Activated CD4-positive, CD25-positive, alpha-beta regulatory T cell treated with anti-CD3 and anti-CD28 coated beads, Interleukin-2, amount 50 U/mL, for 72 hours (primary cell): ENCODE results near the gene PRKAG2.
A peak's percentile ranks its signal among the peaks of the same experiment; 100 is the strongest.
"Not testable (repeated sequence)": the region's sequence is repeated elsewhere in the genome, so short reads cannot be mapped to it uniquely, and the experiment has no call there.

Experiments
- DNase-seq: peaks from one replicate; pipeline ENCODE4 v3.0.0; 2021

Gene PRKAG2

DNA sequence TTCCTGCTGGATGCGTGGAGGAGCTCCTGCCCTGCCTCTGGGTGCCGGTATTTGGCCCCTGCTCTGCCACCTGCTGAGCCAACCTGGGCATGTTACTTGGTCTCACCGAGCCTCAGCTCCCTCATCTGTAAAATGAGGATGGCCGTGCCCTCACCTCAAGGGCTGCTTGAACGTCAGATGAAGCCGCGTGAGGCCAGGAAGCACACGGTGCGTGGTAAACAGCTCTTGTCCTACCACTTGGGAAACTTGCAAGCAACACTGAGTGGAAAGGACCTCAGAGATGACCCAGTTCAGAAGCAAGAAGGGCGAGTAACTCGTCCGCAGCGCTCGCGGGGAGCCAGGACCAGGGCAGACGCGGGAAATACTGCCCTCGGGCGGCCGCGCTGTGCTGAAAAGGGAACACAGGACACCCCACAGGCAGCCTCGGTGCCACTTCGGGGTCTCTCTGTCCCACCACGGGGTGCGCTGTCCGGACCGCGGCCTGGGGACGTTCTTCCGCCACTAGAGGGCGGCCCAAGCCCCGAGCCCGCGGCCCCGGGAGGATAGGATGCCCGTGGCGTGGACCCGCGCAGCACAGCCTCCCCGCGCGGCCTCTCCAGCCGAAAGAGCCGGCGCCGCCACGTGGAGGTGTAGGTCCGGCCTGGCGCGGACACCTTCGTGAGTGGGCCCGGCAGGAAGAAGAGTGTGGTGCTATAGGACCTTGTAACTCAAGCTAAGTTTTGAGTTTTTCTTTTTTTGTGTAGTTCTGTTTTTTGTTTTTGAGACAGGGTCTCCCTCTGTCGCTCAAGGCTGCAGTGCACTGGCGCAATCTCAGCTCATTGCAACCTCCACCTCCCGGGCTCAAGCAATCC lies 94.1 kb downstream of the PRKAG2 start:
- DNase-seq = peak; percentile 78

DNA sequence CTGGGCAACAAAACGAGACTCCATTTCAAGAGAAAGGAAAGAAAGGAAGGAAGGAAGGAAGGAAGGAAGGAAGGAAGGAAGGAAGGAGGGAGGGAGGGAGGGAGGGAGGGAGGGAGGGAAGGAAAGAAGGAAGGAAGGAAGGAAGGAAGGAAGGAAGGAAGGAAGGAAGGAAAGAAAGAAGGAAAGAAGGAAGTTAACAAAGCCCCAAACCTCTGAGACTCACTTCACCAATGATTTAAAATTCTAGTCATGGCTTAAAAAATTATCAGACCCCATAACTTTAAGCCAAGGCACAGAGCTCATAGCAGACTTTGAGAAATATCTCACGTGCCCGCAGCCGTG lies 94.7 kb downstream of the PRKAG2 start:
- not testable (repeated sequence) for DNase-seq

DNA sequence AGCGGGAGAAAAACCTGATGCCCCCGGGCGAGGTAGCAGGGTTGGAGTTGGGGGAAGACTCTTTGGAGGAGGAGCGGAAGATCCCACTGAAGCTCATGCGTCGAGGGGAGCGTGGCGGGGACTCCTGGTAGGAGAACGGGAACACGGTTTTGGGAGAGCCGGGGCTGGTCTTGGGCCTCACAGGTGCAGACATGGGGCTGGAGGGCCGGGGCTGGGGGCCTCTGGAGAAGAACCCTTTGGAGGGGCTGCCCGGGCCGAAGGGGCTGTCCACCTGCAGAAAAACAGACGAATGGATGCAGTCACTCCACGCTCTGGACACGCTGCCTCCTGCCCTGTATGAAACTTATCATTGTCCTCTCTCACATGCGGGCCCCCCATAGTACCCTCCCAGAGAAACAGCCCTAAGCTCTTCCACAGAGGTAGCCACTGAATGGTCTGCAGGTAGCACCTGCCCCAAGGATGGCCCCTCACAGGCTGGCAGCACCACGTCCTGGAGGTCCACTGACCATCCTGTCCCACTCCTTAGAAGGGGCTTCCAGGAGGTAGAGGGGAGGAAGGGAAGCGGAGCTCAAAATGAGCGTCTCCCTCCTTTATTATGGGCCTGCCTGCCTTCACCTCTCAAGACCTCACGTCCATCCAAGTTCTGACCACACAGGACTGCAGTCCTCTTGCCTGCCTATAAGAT lies 95.6 kb downstream of the PRKAG2 start:
- no peak for DNase-seq

DNA sequence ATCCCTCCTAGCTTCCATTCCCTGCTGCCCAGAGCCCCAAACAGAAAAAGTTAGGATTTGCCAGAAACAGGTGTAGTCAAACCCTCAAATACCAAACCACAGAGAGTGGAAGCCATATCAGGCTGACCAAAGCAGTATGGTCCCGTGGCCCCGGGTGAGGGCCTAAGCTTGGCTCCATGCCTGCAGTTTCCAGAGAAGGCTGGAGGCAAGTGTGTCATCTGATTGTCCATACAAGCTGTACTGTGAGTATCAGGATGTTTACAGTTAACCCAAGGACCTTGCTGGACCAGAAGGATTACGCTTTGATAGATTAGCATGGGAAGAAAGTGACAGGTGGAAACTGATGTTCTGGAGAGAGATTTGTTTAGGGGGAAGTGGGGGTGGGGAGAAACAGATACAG lies 96.3 kb downstream of the PRKAG2 start:
- no peak for DNase-seq

DNA sequence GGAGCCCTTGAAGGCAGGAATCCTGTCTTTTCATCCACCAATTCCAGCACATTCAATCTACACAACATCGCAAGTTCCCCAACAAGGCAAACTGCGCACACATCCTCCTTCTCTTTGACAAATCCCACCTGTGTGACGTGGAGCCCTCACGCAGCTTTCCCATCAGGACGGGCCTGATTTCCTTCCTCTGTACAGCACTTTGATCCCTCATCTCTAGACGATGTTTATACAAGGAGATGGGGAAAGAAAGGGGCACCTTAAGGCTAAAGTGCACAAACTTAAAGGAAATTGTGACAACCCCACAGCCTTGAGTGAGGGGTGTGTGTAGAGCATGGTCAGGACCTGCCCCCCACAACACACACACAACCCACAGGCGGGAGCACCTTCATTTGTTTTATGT lies 97.2 kb downstream of the PRKAG2 start:
- no peak for DNase-seq

DNA sequence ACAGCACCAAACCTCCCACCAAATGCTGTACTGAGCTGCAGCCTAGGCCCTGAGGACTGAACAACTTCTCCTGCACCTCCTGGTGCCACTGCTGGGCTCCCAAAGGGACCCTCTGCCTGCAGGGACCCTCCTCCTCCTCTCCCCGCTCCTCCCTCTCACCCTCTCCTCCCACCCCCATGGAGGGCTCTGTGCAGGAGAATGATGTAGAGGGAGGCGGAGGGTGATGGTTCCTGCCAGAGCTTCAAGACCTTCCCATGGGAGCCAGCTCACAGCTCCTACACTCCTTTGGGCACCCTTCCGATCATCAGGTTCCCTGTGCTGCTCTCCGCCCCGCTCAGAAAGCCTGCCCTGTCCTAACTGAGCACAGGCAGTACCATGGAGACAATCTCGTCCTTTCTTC lies 97.7 kb downstream of the PRKAG2 start:
- no peak for DNase-seq

DNA sequence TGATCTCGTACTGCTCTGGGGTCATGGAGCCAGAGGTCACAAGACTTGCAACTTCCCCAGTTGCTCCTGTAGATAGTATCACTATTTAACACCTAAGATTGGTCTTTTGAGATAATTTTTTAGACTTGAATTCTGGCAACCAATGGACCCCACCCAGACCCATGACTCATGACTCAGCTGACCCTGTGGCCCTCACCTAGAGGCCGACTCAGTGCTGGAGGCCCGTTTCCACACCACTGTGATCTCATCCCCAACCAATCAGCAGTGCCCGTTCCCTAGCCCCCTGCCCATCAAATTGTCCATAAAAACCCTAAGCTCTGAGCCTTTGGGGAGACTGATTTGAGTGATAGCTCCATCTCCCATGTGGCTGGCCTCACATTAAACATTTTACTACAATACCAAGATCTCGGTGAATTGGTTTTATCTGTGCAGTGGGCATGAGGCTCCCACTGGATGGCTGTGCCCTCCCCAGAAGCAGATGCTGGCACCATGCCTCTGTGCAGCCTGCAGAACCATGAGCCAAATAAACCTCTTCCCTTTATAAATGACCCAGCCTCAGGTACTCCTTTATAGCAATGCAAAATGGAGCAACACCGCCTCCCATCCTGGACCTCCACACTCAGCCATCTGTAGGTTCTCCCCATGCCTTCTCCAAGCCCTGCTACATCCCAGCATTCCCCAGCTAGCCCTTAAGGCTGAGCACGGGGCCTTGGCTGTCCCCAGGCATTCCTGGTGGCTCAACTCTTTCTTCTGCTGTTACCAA lies 98.8 kb downstream of the PRKAG2 start:
- no peak for DNase-seq

DNA sequence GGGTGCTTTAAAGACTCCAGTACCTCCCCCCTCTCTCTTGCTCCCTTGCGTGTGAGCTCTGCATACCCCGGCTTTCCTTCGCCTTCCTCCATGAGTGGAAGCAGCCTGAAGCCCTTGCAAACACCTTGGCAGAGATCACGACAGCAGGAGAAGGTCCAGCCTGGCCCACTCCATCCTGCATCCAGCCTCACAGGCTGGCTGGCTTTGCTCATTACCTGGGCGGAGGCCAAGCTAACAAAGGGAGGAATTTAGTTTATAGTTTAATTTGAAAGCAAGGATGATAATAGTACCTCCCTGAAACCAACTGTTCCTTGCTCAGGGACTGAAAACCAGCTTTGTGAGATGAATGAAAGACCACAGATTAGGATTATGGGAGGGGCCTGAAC lies 99.4 kb downstream of the PRKAG2 start:
- no peak for DNase-seq

DNA sequence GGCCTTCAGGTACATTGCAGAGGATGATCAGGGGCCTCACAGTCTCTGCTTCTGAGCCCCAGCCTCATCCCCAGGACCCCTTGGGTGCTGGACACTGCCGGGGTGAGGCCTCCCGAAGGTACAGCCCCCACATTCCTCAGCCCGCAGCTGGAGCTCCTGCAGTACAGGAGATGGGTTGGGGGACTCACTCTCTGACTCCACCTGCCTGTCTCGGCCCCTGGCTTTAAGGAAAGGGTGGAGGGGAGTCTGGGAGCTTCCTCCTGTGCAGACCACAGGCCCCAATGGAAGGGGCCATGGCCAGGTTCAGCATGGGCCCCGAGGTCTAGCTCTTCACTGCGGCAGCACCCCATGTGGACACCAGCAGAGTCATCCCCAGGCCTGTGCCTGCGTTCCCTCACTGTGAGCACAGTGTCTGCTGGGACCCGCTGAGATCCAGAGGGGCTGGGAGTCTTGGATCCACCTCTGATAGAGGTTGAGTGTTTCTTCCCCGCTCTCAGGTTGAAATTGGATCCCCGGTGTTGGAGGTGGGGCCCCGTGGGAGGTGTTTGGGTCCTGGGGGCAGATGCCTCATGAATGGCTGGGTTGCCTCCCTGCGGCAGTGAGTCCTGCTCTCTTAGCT lies 99.9 kb downstream of the PRKAG2 start:
- no peak for DNase-seq

DNA sequence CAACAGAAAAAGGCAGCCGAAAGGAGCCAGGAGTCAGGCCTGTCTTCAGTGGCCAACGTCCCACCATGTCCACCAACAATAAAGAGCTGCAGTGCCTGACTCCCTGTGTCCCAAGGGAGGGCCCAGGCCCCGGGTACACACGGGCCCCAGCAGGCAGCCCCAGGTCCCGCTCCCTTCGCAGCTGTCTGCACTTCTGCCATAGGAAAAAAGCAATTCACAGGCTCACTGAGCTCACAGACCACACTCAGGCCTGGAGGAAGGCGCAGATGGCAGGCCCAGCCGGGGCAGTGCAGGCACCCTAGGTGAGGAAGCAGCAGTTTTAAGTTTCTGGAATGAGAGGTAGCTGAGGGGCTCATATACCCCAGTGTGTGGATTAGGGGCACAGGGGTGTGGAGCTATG lies 100.5 kb downstream of the PRKAG2 start:
- DNase-seq = no peak

DNA sequence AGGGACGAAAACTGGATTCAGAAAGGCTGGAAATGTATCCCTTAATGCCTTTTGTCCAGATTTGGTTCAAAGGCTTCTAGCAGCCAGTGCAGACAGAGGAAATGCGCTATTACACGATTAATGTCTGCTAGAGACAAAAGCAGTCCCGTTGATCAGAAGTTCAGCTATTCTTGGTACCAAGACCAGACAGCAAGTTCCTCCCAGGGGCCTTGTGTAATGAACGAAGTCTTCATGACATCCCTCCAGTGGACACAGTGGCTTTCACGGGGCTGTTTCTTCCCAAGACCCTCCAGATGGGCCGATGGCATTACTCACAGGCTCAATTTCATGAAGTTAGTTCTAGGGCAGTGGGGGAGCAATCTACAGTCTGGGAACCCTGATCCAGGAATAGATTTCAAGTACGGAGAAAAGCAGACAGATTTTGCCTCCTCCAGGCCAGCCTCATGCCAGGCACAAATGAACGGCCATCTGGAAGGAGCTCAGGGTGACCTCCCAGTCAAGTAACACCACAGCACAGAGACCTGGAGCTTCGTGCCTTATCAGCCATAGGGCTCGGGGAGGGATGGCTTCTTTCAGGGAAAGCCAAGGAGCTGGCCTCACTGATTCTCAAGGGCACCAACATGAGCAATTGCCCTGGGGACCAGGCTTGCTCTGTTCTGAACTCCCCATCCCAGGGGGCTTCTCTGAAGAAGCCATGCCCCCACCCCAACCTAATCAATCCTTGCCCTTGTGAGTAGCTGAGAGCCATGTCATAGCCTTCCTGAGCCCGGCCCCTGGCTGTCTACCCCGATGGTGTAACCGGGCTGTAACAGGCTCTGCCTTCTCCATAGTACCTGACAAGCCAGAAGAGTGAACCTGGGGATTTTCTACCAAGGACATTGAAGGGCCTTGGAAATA lies 101.1 kb downstream of the PRKAG2 start:
- DNase-seq = no peak

DNA sequence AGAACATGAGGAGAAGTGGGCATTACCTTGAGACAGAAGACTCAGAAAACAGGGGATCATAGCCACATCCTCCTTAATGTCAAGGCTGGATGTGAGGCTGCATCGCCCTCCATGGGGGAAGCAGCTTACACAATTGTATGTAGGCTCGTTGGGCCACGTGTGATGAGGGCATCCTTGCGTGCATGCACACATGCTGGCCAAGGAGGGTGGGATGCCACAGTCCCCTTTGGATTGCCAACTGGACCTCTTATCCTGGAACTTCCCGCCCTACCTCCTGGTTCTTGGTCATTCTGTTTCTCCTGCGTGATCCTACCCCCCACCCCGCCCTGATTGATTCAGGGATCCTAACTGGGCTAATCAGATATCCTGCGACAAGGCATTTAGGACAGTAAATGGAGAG lies 102.0 kb downstream of the PRKAG2 start:
- no peak for DNase-seq

DNA sequence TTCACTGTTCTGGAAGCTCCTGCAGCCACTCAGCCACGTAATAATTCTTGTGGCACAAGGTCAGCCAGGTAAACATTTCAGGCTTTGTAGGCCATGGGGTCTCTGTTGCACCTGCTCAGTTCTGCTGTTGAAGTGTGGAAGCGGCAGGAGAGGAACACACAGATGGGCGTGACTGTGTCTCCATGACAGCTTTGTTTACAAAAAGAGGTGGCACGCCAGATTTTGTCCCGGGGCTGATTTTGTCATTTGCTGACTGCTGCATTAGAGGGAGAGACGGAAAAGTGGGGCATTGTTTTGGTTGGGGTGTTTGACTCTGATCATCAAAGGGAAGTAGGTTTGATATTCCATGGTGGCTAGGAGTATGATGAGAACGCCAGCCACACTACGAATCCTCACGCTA lies 103.1 kb downstream of the PRKAG2 start:
- DNase-seq = no peak

DNA sequence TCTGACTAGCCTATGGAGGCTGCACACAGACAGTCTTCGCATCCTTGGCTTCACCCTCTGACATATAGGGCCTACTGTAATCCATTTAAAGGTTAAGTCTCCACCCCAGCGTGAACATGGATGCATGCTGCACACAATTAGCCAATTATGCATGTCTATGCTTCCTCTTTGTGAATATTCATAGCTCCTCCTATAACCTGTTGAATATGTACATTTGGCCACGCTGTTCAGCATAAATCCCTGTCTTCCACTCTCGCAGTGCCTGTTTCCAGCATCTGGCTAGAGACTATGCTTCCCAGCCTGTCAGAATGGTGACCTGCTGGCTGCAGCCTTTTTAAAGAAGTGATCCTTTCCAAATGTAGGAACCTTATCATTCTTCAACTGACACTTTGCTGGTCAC lies 106.7 kb downstream of the PRKAG2 start:
- DNase-seq = no peak

DNA sequence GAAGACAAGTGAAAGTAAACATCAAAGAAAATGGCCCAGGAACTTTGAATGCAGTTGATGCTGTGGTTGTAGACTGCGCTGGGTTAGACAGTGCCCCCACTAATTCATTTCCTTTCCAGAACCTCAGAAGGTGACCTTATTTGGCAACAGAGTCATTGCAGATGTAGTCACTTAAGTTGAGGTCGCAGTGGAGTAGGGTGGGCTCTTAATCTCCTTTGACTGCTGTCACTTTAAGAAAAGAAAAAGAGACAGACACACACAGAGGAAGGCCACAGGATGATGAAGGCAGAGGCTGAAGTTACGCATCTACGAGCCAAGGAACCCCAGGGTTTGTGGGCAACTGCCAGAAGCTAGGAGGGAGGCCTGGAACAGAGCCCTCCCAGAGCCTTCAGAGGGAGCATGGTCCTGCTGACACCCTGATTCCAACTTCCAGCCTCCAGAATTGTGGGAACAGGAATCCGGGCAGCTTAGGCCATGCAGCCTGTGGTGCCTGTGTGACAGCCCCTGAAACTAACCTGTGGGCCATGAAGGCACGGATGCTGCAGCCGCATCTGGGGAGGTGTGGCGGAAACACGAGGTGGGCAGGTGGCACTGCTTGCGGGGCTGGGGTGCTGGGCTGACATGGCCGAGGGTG lies 107.6 kb downstream of the PRKAG2 start:
- no peak for DNase-seq

DNA sequence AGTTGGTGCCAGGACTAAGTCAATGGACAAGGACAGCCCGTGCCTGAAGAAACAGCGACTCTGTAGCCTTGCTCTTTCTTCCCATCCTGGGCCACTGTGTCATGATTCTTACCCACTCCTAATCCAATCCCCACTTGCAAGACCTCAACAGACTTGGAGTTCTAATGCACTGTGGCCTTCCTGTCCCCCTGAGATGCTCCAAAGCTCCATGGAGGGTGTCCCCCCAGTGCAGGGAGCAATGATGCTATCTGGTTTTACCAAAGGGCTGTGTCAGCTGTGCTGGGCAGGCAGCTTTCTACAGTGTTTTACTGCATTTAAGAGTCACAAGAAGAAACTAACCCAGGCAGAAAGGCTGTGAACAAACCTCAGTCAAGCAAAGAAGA lies 108.1 kb downstream of the PRKAG2 start:
- DNase-seq = no peak

DNA sequence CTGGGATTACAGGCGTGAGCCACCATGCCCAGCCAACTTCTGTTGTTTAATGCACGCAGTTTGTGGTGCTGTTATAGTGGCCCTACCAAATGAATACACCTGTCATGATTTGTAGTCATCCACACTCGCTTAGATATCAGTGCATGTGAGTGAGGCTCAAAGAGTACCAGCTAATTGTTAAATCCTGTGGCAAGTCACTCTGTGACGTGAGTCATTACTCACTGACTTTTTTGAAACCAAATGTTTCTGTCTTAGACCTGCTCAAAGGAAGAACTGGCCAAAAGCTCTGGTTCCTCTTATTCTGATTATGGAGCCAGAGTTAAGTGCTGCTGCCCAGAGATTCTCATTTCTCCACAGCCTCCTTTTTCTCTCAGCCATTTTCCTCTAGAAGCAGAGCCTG lies 109.4 kb downstream of the PRKAG2 start:
- DNase-seq = no peak

DNA sequence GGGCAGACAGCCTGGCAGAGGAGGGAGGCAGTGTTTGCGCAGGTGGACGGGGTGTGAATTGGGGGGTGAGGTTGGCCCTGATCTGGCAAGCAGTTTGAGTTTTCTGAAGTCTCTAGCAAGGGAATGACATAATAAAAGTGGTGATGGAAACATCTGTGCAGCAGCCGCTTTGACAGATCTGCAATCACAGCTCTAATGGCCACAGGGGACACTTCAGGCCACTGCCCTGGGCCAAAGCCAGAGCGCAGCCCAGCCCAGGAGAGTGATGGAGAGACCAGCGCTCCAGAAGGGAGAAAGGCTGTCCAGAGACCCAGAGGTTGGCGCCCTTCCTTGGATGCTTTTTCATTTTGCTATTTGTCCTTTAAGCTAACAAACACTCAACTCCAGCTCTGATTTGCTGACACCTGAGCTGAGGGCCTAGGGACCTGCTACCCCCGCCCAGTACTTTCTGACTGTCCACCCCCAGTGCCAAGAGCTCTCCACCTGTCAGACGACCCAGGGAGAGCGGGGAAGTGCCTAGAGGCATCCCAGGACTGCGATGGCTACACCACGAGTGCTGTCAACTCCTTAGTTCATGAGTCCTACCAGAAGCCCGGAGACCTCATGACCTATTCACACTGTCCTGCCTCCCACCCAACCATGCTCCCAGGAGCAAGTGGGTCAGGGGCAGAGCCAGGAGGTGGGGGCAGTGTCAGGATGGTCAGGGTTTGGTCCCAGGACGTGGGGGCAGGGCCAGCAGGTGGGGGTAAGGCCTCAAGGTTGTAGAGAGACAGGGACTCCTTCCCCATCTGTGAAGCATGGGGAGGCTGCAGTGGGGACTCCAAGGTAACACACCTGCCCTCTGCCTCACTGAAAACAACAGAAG lies 112.6 kb downstream of the PRKAG2 start:
- DNase-seq = no peak

DNA sequence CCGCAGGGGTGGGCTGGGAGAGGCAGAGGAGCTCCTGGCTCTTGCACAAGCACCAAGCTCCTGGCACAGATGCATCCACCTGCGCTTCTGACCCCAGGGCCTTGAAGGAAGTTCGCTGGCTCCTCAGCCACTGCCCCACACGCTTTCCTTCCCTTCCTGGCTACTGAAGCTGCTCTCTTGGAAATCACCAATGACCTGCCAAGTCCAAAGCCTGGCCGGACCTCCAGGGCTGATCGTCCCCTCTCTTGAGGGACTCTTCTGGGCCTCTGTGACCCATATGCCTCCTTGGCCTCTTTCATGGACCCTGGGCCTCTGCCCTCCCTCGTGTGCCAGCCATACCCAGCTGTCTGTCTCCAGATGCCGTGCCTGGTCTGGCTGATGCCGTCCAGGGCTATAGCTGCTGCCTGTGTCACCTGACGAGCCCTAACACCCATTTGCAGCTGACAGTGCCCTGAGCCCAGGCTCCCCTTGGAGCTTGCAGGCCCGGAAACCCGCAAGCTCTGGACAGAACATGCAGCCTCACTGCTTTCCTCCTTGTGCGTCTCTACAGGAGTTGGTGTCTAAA lies 113.4 kb downstream of the PRKAG2 start:
- DNase-seq = no peak

DNA sequence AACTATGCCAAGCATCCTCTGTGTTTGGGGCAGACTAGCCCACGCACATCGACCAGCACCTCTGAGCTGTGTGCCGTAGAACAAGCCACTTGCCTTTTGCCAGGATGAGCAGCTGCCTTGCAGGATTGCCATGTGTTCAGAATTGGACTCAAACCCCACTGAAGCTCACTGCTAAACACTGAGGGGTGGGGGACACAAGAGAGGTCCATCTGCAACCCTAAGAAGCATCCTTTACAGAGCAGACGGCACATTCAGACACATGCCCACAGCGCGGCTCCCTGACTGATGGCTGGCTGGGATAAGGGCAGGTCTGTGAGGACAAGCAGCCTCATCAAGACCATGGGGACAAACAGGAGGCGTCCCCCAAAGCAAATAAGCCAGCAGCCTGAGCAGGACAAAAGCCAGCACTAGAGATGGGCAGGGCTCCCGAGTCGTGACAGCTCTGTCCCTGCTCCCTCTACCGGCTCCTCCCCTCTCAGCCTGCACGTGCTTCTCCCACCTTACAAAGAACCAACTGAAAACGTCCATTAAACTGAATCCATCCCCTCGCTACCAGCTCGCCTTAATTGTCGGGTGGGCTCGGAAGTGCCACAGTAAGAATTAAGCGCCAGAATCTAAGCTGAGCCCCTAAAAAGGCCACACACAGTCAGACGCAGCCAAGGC lies 114.2 kb downstream of the PRKAG2 start:
- DNase-seq = no peak
